GM06990 (cell line): ENCODE data around the gene THSD4.

Source experiments
- DNase-seq: peaks from one replicate; pipeline ENCODE4 v3.0.0-alpha.2; 2011; ENCODE audit not compliant: insufficient read length; ENCODE audit errors: extremely low read depth
- H3K27me3 ChIP-seq: replicated peaks from 2 replicates; pipeline ENCODE4 v1.6.0; 2011; ENCODE audit warnings: low read length; ENCODE audit not compliant: control insufficient read depth, insufficient read depth
- H3K36me3 ChIP-seq: 2 replicates; pipeline ENCODE4 v1.5.1; 2011; ENCODE audit warnings: low read length; ENCODE audit not compliant: control insufficient read depth, insufficient read depth
- H3K4me3 ChIP-seq: replicated peaks from 2 replicates; pipeline ENCODE4 v1.5.1; 2011; ENCODE audit warnings: low read depth, mild to moderate bottlenecking, control low read depth, low read length
- TF ChIP-seq, protein P1 (sequence below): IDR thresholded peaks from 2 replicates; pipeline ENCODE4 v1.5.1; 2011; ENCODE audit warnings: low read length, control low read depth, mild to moderate bottlenecking, inconsistent platforms; ENCODE audit not compliant: insufficient read depth, poor library complexity, severe bottlenecking

The THSD4 gene

DNA sequence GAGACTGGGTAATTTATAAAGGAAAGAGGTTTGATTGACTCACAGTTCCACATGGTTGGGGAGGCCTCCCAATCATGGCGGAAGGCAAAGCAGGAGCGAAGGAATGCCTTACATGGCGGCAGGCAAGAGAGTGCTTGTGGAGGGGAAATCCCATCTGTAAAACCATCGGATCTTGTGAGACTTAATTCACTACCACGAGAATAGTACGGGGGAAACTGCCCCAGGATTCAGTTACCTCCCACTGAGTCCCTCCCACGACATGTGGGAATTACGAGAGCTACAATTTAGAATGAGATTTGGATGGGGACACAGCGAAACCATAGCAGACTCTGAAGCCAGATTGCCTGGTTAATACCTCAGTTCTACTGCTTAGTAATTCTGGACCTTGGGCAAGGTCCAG, 67.8 kb downstream of the THSD4 start:
- Histone ChIP-seq H3K36me3 (no peaks in the 10 kb centered on the region), H3K27me3 (no peaks in the 10 kb centered on the region), H3K4me3 (no peak overlapping the region)
- TF ChIP-seq, protein P1, sequence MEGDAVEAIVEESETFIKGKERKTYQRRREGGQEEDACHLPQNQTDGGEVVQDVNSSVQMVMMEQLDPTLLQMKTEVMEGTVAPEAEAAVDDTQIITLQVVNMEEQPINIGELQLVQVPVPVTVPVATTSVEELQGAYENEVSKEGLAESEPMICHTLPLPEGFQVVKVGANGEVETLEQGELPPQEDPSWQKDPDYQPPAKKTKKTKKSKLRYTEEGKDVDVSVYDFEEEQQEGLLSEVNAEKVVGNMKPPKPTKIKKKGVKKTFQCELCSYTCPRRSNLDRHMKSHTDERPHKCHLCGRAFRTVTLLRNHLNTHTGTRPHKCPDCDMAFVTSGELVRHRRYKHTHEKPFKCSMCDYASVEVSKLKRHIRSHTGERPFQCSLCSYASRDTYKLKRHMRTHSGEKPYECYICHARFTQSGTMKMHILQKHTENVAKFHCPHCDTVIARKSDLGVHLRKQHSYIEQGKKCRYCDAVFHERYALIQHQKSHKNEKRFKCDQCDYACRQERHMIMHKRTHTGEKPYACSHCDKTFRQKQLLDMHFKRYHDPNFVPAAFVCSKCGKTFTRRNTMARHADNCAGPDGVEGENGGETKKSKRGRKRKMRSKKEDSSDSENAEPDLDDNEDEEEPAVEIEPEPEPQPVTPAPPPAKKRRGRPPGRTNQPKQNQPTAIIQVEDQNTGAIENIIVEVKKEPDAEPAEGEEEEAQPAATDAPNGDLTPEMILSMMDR: no peak
- no peak for DNase-seq

GRCh38 chr15:71185706-71186105, 70.4 kb downstream of the THSD4 start:
- TF ChIP-seq, protein P1: no peak
- DNase-seq: no peak

GRCh38 chr15:71186267-71186666, 71.0 kb downstream of the THSD4 start:
- TF ChIP-seq, protein P1: no peak
- no peak for DNase-seq
- H3K36me3 ChIP-seq: no peaks in the 10 kb centered on the region

More at GRCh38 chr15:71185706-71186105, 70.4 kb downstream of the THSD4 start:
- H3K36me3 ChIP-seq: no peaks in the 10 kb centered on the region
- H3K27me3 ChIP-seq: no peaks in the 10 kb centered on the region
- no peak overlapping the region for H3K4me3 ChIP-seq

GRCh38 chr15:71187078-71187477, 71.8 kb downstream of the THSD4 start:
- no peaks in the 10 kb centered on the region for H3K36me3 ChIP-seq
- no peaks in the 10 kb centered on the region for H3K27me3 ChIP-seq
- DNase-seq: no peak
- H3K4me3 ChIP-seq: no peak overlapping the region
- TF ChIP-seq, protein P1: no peak

More at GRCh38 chr15:71186267-71186666, 71.0 kb downstream of the THSD4 start:
- Histone ChIP-seq H3K27me3 (no peaks in the 10 kb centered on the region), H3K4me3 (no peak overlapping the region)

DNA sequence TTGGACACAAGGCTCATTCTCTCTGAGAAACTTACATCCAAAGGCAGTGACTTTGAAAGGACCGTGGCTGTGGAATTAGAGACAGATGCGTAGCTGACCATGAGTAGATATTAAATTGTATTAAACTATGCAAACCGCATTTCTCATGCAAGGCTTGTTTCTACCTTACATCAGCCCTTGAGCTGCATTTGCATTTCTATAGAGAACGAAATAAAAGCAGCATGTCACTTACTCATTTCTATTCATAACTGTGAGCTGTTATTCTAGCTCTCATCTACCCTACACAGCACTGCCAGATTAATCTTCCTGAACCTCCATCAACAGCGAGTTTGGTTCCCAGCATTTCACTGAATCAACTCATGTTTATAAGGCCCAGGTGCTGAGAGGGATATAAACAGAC, 72.3 kb downstream of the THSD4 start:
- no peak overlapping the region for H3K4me3 ChIP-seq
- H3K27me3 ChIP-seq: no peaks in the 10 kb centered on the region
- TF ChIP-seq, protein P1: no peak
- H3K36me3 ChIP-seq: no peaks in the 10 kb centered on the region
- DNase-seq: no peak

- TF ChIP-seq, protein P1: no peak
- H3K27me3 ChIP-seq: no peaks in the 10 kb centered on the region
- no peak overlapping the region for H3K4me3 ChIP-seq
- H3K36me3 ChIP-seq: no peaks in the 10 kb centered on the region
- no peak for DNase-seq
Measured at GRCh38 chr15:71189718-71190117, 74.4 kb downstream of the THSD4 start.
